Type B pancreatic cell (in vitro differentiated cells): ENCODE measurements around the gene TWIST2. TPM values are rescaled to one million over a fixed set of nuclear protein-coding genes. Genes with fewer than 3 reads are reported as not detected.

Source experiments
- DNase-seq: peaks from one replicate; pipeline ENCODE4 v3.0.0; 2021; ENCODE audit warnings: mixed read lengths; ENCODE audit not compliant: unreplicated experiment; ENCODE audit errors: extremely low spot score
- H3K27ac Mint-ChIP-seq: 2 replicates; pipeline ENCODE4 v1.8.0; 2021; ENCODE audit warnings: mild to moderate bottlenecking, mixed read lengths
- H3K27me3 Mint-ChIP-seq: 2 replicates; pipeline ENCODE4 v1.8.0; 2021; ENCODE audit warnings: mixed read lengths
- H3K36me3 Mint-ChIP-seq: 2 replicates; pipeline ENCODE4 v1.8.0; 2021; ENCODE audit warnings: mixed read lengths
- H3K4me1 Mint-ChIP-seq: one replicate; pipeline ENCODE4 v1.8.0; 2021; ENCODE audit warnings: mixed read lengths; ENCODE audit not compliant: unreplicated experiment
- H3K4me3 Mint-ChIP-seq: 2 replicates; pipeline ENCODE4 v1.8.0; 2021; ENCODE audit warnings: mild to moderate bottlenecking, mixed read lengths
- H3K9me3 Mint-ChIP-seq: 2 replicates; pipeline ENCODE4 v1.8.0; 2021; ENCODE audit warnings: mixed read lengths
- total RNA-seq: library from RNA; stranded (reverse); gene quantifications from 2 replicates; pipeline ENCODE4 v1.2.1, GENCODE V29; 2021; ENCODE audit warnings: low replicate concordance
- TF ChIP-seq, protein P1 (sequence below): fragments of 200-600 bp; sonication (generic); conservative IDR thresholded peaks from 2 replicates; pipeline ENCODE4 v1.5.0; 2021; ENCODE audit warnings: antibody characterized with exemption, mild to moderate bottlenecking

The TWIST2 gene
- total RNA-seq, 1 donor from 2014 or later, result 27.3 TPM

DNA sequence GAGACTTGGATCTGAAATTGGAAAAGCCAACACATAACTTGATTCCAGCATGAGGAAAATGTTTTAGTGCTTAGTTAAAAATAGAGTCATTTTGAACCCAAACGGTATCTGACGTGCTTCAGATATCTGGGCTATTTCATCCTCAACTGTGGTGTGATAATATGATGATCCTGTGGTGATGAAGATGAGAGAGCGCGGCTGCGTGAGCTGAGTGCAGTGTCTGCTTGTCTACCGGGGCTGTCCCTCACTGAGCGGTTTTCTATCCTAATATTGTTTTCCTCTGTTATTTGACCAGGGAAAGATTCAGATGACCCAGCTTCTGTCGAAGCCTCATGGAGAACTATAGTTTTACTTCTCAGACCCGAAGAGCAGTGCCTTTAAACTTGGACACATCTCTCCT is 5.8 kb downstream of the TWIST2 start:
- no peak overlapping the region for H3K27ac Mint-ChIP-seq
- no peak overlapping the region for H3K4me3 Mint-ChIP-seq
- peaks cover 20% of the 10 kb centered on the region for H3K36me3 Mint-ChIP-seq
- DNase-seq, result no peak
- no peaks in the 10 kb centered on the region for H3K9me3 Mint-ChIP-seq
- peaks cover 18% of the 10 kb centered on the region for H3K4me1 Mint-ChIP-seq
- peaks cover 70% of the 10 kb centered on the region for H3K27me3 Mint-ChIP-seq
- TF ChIP-seq, protein P1, sequence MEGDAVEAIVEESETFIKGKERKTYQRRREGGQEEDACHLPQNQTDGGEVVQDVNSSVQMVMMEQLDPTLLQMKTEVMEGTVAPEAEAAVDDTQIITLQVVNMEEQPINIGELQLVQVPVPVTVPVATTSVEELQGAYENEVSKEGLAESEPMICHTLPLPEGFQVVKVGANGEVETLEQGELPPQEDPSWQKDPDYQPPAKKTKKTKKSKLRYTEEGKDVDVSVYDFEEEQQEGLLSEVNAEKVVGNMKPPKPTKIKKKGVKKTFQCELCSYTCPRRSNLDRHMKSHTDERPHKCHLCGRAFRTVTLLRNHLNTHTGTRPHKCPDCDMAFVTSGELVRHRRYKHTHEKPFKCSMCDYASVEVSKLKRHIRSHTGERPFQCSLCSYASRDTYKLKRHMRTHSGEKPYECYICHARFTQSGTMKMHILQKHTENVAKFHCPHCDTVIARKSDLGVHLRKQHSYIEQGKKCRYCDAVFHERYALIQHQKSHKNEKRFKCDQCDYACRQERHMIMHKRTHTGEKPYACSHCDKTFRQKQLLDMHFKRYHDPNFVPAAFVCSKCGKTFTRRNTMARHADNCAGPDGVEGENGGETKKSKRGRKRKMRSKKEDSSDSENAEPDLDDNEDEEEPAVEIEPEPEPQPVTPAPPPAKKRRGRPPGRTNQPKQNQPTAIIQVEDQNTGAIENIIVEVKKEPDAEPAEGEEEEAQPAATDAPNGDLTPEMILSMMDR, result no peak

DNA sequence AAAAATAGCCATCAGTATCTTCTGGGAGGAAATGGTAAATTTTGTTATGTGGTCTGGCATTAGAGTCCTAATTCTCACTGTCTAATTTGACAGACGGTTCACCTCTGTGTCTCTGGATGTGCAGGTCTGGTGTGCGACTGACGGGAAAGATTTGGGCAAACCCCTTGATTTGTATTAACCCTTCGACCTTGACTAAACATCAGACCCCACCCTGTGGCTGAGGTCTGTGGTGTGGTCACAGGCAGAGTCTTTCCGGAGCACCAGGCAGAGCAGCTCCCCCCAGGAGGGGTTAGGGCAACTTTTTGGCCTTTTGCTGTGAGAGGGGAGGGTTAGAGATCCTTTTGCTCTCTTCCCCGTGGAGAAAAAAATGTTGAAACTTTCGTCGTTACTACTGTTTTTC is 6.4 kb downstream of the TWIST2 start:
- DNase-seq, result peak; percentile 22
- Mint-ChIP-seq H3K4me3 (no peak overlapping the region), H3K27ac (no peak overlapping the region), H3K27me3 (peaks cover 66% of the 10 kb centered on the region), H3K36me3 (peaks cover 20% of the 10 kb centered on the region), H3K9me3 (no peaks in the 10 kb centered on the region), H3K4me1 (peaks cover 18% of the 10 kb centered on the region)
- TF ChIP-seq, protein P1, result no peak

DNA sequence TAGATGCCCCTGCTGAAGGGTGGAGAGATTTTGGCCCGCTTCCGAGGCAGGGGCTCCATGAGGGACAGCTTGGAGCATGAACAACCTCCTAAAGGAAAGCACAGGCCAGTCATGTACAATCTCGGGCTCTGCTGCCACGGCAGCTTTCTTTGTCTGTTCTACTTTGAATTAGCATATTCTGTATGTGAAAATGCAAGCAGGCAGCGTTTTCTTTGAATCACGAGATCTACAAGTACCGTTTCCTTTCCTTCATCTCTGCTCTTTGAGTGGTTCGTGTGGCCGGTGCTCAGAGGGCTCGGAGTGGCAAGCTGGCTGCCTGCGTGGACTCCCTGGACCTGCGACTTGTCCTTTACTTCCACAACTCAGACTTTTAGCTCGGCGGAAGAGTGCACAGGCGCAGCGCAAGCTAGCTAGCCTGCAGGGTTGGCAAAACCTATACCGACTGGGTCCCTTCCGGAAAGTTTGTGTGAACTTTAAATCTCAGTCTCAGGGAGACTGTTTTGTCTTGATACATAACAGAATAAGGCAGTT is 6.9 kb downstream of the TWIST2 start:
- Mint-ChIP-seq H3K9me3 (no peaks in the 10 kb centered on the region), H3K36me3 (peaks cover 20% of the 10 kb centered on the region), H3K27me3 (peaks cover 68% of the 10 kb centered on the region), H3K27ac (no peak overlapping the region), H3K4me3 (no peak overlapping the region), H3K4me1 (peaks cover 17% of the 10 kb centered on the region)
- peak; percentile 42 for DNase-seq
- TF ChIP-seq, protein P1, result no peak

DNA sequence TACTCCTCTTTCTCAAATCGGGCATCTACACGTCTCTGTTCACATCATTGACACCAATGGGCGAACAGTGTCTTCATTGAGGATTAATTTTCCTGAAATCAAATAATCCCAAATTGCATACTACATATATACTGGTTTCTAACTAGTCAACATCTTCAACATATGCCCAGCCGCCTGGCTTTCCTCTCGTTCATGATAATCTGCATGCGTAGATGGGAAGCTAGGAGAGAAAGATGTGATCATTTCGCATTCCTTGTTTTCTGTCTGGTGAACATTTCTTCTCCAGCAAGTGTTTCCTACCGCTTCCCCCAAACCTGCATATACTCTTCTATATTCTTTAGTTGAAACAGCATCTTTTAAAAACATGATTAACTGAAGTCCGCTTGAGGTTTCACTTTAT is 7.4 kb downstream of the TWIST2 start:
- TF ChIP-seq, protein P1, result no peak
- Mint-ChIP-seq H3K4me3 (no peak overlapping the region), H3K9me3 (no peaks in the 10 kb centered on the region), H3K36me3 (peaks cover 20% of the 10 kb centered on the region), H3K27ac (no peak overlapping the region), H3K27me3 (peaks cover 63% of the 10 kb centered on the region), H3K4me1 (peaks cover 12% of the 10 kb centered on the region)
- no peak for DNase-seq

DNA sequence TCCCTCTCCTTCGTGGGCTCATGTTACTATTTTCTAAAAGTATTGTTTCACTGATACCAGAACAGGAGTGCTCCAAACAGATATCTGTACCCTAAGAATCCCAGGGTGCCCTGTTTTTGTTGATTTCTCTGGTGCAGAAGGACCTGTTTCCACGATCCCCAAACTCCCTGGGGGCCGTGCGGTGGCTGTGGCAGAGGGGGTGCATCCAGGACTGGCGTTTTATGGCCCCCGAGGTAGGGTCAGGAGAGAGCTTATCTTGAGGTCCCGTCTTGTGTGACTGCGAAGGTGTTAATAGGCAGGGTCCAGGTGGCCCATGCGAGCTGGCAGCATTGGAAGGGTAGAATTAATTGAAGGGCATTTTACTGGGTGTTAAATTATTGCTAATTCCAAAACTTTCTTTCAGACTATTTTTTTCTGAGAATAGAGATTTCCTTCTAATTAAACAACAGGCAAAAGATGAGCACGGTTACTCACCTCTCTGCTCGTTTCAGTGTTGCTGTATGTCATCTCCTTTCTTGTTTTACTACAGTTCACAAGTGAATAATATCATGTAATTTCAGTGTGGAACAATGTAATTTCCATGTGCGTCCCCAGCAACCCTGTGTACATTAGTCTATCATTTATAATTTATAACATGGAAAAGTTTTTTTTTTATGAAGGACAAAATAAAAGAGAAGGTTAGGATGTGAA is 8.2 kb downstream of the TWIST2 start:
- H3K27me3 Mint-ChIP-seq, result peaks cover 55% of the 10 kb centered on the region
- DNase-seq, result peak; percentile 58
- H3K27ac Mint-ChIP-seq, result no peak overlapping the region
- H3K4me1 Mint-ChIP-seq, result peaks cover 10% of the 10 kb centered on the region
- H3K4me3 Mint-ChIP-seq, result no peak overlapping the region
- H3K36me3 Mint-ChIP-seq, result peaks cover 20% of the 10 kb centered on the region
- no peaks in the 10 kb centered on the region for H3K9me3 Mint-ChIP-seq
- TF ChIP-seq, protein P1, result no peak
